Fibroblast of peridontal ligament (primary cell): ENCODE data around the gene ELMOD3.
"Not testable (repeated sequence)": the region's sequence is repeated elsewhere in the genome, so short reads cannot be mapped to it uniquely, and the experiment has no call there.

Experiments
- DNase-seq: peaks from one replicate; pipeline ENCODE4 v3.0.0-alpha.2; 2010; ENCODE audit errors: extremely low read depth

The ELMOD3 gene

GRCh38 chr2:85401464-85401805 is 46.9 kb downstream of the ELMOD3 start:
- DNase-seq = no peak

GRCh38 chr2:85401844-85402243 is 47.3 kb downstream of the ELMOD3 start:
- DNase-seq = no peak

- DNase-seq = peak; percentile 53
Measured at GRCh38 chr2:85405201-85406059, 50.9 kb downstream of the ELMOD3 start.

- DNase-seq = no peak
Measured at GRCh38 chr2:85409845-85410583, 55.4 kb downstream of the ELMOD3 start, which contains the start of gene CAPG. TSS of gene CAPG (minus strand) at chr2:85410366. CDS start at chr2:85402145, 8,221 bp downstream.

GRCh38 chr2:85410584-85411404 is 56.2 kb downstream of the ELMOD3 start:
- no peak for DNase-seq

GRCh38 chr2:85411405-85411748 is 56.8 kb downstream of the ELMOD3 start:
- DNase-seq = no peak

- peak; percentile 57 for DNase-seq
Measured at GRCh38 chr2:85413592-85414420, 59.2 kb downstream of the ELMOD3 start.

- DNase-seq = not testable (repeated sequence)
Measured at GRCh38 chr2:85414421-85414759, 59.8 kb downstream of the ELMOD3 start.

- DNase-seq = no peak
Measured at GRCh38 chr2:85414761-85415553, 60.4 kb downstream of the ELMOD3 start.

GRCh38 chr2:85415980-85416650 is 61.5 kb downstream of the ELMOD3 start:
- DNase-seq = no peak

GRCh38 chr2:85418132-85419008 is 63.8 kb downstream of the ELMOD3 start, which contains the start of gene SH2D6:
TSS of gene SH2D6 (plus strand) at chr2:85418714. CDS start at chr2:85429466, 10,752 bp downstream.
- DNase-seq = peak; percentile 76

GRCh38 chr2:85419009-85419675 is 64.6 kb downstream of the ELMOD3 start:
- DNase-seq = no peak

- DNase-seq = peak; percentile 78
Measured at GRCh38 chr2:85420536-85421259, 66.1 kb downstream of the ELMOD3 start.

GRCh38 chr2:85421260-85422071 is 66.9 kb downstream of the ELMOD3 start:
- DNase-seq = peak; percentile 38

GRCh38 chr2:85422072-85422457 is 67.5 kb downstream of the ELMOD3 start:
- DNase-seq = no peak

- DNase-seq = no peak
Measured at GRCh38 chr2:85423525-85423924, 69.0 kb downstream of the ELMOD3 start.

- no peak for DNase-seq
Measured at GRCh38 chr2:85425588-85425987, 71.0 kb downstream of the ELMOD3 start.
